SU-DHL-6 (cell line): ENCODE measurements around the gene NPHS1.

Source experiments
- CTCF ChIP-seq: fragments of 200-600 bp; sonication (generic); IDR thresholded peaks from one replicate; pipeline ENCODE4 v1.5.1; 2017; ENCODE audit warnings: antibody characterized with exemption, mild to moderate bottlenecking, low read length, moderate library complexity; ENCODE audit not compliant: insufficient read depth, poor library complexity, severe bottlenecking
- EZH2phosphoT487 ChIP-seq: fragments of 200-600 bp; sonication (generic), shearing (Covaris generic); conservative IDR thresholded peaks from 2 replicates; pipeline ENCODE4 v1.6.1; 2018; ENCODE audit warnings: mild to moderate bottlenecking, antibody characterized with exemption, low read length, moderate library complexity, mixed read lengths

- TF ChIP-seq CTCF (no peak), EZH2phosphoT487 (no peak)
These were observed 71.6 kb downstream of the NPHS1 start for GRCh38 chr19:35780717-35781116.
